Measurements from ENCODE around the gene TRAPPC11.
"Not testable (repeated sequence)": the region's sequence is repeated elsewhere in the genome, so short reads cannot be mapped to it uniquely, and the experiment has no call there.

Gene TRAPPC11

GRCh38 chr4:183618681-183619080, 40.4 kb upstream of the TRAPPC11 start:
- DNase-seq (ENCODE audit: low spot score): no peak
- TF ChIP-seq, protein P1, sequence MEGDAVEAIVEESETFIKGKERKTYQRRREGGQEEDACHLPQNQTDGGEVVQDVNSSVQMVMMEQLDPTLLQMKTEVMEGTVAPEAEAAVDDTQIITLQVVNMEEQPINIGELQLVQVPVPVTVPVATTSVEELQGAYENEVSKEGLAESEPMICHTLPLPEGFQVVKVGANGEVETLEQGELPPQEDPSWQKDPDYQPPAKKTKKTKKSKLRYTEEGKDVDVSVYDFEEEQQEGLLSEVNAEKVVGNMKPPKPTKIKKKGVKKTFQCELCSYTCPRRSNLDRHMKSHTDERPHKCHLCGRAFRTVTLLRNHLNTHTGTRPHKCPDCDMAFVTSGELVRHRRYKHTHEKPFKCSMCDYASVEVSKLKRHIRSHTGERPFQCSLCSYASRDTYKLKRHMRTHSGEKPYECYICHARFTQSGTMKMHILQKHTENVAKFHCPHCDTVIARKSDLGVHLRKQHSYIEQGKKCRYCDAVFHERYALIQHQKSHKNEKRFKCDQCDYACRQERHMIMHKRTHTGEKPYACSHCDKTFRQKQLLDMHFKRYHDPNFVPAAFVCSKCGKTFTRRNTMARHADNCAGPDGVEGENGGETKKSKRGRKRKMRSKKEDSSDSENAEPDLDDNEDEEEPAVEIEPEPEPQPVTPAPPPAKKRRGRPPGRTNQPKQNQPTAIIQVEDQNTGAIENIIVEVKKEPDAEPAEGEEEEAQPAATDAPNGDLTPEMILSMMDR (IDR thresholded peaks at IDR 0.05; ENCODE audit: borderline replicate concordance, control extremely low read depth, extremely low read depth, insufficient read depth, missing control alignments): no peak
- in situ Hi-C loops (cut with MboI; ENCODE audit: low sequenced_read_pairs, unreplicated experiment): no loop called here

GRCh38 chr4:183620421-183620820, 38.7 kb upstream of the TRAPPC11 start:
- TF ChIP-seq, protein P1 (IDR thresholded peaks at IDR 0.05; ENCODE audit: borderline replicate concordance, control extremely low read depth, extremely low read depth, insufficient read depth, missing control alignments): no peak
- in situ Hi-C loops (cut with MboI; ENCODE audit: low sequenced_read_pairs, unreplicated experiment): no loop called here
- no peak for DNase-seq (ENCODE audit: low spot score)

DNA sequence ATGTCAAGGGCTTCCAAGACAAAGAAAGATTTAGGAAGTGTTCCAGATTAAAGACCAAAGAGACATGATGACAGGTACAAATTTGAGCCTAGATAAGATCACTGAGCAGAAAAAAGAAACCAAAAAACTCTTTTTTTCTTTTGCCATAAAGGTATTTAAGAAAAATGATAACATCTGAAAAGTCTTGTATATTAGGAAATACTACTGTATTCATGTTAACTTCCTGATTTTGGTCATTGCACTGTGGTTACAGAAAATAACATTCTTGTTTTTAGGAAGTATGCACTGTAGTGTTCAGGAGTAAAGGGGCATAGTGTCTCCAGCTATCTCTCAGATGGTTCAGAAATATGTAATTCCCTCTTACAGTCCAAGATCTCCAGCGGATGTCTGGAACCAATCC, 37.2 kb upstream of the TRAPPC11 start:
- DNase-seq (ENCODE audit: low spot score): no peak

DNA sequence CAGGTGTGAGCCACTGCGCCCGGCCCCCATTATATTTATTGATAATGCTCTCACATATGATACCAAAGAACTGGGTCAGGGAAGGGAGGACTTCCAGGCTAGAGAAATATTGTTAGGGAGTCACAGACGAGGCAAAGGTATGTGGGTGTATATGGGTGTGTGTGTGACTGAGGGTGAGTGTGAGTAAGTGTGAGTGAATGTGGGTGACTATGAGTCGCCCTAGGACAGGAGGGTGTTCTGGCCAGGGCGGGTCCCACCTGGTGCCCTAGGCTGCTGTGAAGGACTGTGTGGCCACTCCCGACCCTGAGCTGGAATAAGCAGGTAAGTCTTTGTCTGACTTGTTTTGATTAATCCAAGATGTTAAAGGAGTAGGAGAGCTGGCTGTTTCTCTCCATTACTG, 34.5 kb upstream of the TRAPPC11 start:
- in situ Hi-C loops (cut with MboI; ENCODE audit: low sequenced_read_pairs, unreplicated experiment): no loop called here
- TF ChIP-seq, protein P1 (IDR thresholded peaks at IDR 0.05; ENCODE audit: borderline replicate concordance, control extremely low read depth, extremely low read depth, insufficient read depth, missing control alignments): no peak
- no peak for DNase-seq (ENCODE audit: low spot score)

More for the DNA sequence above, 37.2 kb upstream of the TRAPPC11 start:
- in situ Hi-C loops (cut with MboI; ENCODE audit: low sequenced_read_pairs, unreplicated experiment): no loop called here
- TF ChIP-seq, protein P1 (IDR thresholded peaks at IDR 0.05; ENCODE audit: borderline replicate concordance, control extremely low read depth, extremely low read depth, insufficient read depth, missing control alignments): no peak

DNA sequence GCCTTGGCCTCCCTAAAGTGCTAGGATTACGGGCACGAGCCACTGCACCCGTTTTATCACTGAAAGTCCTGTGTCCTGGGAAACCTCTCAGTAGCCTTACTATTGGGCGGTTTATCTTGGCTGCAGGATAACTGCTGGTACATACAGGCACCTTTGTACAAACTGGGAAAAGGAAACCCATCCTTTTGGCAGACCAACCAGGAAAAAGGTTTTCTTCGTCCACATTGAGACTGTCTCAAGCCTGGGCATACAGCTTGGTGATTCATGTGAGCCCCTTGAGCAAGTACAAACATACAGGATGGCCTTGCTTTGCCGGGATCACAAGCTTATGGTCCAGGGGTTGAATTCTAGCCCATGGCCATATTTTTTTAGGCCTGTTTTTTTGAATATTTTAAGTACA, 32.9 kb upstream of the TRAPPC11 start:
- in situ Hi-C loops (cut with MboI; ENCODE audit: low sequenced_read_pairs, unreplicated experiment): no loop called here
- TF ChIP-seq, protein P1 (IDR thresholded peaks at IDR 0.05; ENCODE audit: borderline replicate concordance, control extremely low read depth, extremely low read depth, insufficient read depth, missing control alignments): no peak

DNA sequence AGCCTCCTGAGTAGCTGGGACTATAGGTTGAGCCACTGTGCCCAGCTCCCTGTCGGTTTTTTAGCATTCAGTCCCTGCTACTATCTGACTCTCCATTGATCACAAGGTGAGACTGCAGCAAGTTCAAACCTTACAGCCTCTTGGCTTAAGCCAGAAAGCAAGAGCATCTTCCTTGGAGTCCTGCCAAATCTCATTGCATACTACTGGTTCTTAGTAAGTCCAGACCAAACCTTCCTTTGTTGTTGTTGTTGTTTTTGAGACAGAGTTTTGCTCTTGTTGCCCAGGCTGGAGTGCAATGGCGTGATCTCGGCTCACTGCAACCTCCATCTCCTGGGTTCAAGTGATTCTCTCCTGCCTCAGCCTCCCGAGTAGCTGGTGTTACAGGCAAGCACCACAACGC, 31.8 kb upstream of the TRAPPC11 start:
- DNase-seq (ENCODE audit: low spot score); in situ Hi-C loops (cut with MboI; ENCODE audit: low sequenced_read_pairs, unreplicated experiment): not testable (repeated sequence)

More for the DNA sequence above, 32.9 kb upstream of the TRAPPC11 start:
- DNase-seq (ENCODE audit: low spot score): no peak

- in situ Hi-C loops (cut with MboI; ENCODE audit: low sequenced_read_pairs, unreplicated experiment): no loop called here
- TF ChIP-seq, protein P1 (IDR thresholded peaks at IDR 0.05; ENCODE audit: borderline replicate concordance, control extremely low read depth, extremely low read depth, insufficient read depth, missing control alignments): no peak
- no peak for DNase-seq (ENCODE audit: low spot score)
These were observed 31.0 kb upstream of the TRAPPC11 start for GRCh38 chr4:183627979-183628588.
